Amniotic epithelial cell (primary cell): ENCODE data around the gene XAGE3.
"Not testable (repeated sequence)": the region's sequence is repeated elsewhere in the genome, so short reads cannot be mapped to it uniquely, and the experiment has no call there.

ENCODE experiments used
- DNase-seq: peaks from one replicate; pipeline ENCODE4 v3.0.0-alpha.2; 2010; ENCODE audit warnings: low read depth

The XAGE3 gene, protein sequence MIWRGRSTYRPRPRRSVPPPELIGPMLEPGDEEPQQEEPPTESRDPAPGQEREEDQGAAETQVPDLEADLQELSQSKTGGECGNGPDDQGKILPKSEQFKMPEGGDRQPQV

DNA sequence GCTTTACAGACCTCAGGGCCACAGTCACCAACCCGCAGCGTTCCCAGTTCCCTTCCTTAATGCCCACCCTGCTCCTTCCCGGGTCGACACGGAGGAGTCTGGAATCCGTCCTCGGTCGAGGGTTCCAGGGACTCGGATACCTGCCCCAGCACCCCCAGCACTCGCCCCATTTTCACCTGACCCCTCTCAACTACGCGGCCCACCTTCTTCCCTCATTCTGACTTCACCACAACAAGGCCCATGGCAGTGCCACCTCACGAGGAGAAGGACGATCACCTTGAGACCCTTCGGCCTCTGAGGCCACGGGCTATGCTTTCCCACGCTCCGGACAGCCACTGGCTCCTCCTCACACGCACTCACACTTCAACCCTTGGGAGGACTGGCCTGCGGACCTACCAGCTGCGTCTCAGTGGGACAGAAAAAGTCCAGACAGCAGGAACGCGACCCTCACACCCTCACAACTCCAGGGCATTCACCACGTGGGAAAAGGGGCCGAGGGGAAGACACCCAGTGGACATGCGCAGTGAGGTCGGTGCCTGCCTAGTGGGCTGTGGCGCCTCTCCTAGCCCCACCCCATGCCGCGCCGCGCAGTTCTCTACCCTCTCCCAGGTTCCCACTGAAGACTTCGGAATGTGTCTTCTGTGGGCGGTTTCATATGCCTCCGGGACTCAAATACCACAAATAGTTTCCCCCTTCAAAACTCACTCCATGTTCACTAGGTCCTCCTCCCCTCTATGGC lies at the start of gene XAGE3:
TSS of gene XAGE3 (minus strand) at position 474 of the 739 bp plus-strand sequence. CDS start 950 bp downstream, outside the sequence.
- no peak for DNase-seq

- not testable (repeated sequence) for DNase-seq
These were observed 46.8 kb upstream of the XAGE3 start for GRCh38 chrX:52914704-52915103.

DNA sequence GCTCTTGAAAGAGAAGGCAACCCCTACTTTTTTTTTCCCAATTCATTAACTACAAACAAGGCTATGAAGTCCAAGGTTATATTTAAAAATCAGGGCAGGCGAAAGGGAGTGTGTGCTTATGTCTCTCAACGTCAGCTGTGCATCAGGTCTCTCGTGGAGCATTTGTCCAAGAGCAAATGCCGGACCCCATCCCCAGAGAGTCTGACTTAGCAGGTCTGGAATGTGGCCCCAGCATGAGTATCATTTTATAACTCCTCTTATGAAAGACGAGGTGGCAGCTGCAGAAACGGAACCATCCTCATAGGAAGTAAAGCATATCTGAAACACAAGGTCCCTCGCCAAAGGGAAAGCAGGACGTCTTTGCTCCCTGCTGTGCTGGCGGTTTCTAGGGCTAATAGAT lies 45.8 kb upstream of the XAGE3 start:
- not testable (repeated sequence) for DNase-seq

GRCh38 chrX:52909313-52909969 lies 41.6 kb upstream of the XAGE3 start:
- not testable (repeated sequence) for DNase-seq

DNA sequence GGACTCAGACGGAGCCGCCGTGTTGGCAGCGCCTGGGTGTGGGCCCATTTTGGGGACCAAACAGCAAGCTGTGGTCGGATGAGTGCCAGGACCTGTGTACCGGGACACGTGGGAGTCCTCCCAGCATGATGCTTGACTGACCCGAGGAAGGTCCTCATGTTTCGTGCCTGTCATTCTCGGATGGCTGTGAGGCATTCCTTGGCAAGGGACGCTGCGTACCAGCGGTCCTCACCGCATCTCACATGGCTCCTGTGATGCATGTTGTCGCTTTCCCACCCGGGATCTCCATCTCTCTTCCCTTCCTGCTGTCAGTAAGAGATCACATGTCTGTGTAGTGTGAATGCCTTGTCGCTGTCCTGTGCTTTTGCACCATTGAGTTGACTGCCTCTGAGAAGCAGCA lies 40.0 kb upstream of the XAGE3 start:
- not testable (repeated sequence) for DNase-seq

DNA sequence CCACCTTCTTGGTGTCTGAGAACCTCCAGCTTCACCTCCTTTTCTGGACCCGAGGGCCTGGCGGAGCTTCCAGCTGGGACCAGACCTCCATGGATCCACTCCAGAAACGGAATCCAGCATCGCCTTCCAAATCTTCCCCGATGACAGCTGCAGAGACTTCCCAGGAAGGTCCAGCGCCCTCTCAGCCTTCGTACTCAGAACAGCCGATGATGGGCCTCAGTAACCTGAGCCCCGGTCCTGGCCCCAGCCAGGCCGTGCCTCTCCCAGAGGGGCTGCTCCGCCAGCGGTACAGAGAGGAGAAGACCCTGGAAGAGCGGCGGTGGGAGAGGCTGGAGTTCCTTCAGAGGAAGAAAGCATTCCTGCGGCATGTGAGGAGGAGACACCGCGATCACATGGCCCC lies 39.3 kb upstream of the XAGE3 start:
- not testable (repeated sequence) for DNase-seq

- DNase-seq, result not testable (repeated sequence)
These were observed 38.2 kb upstream of the XAGE3 start for GRCh38 chrX:52906072-52906471.

- DNase-seq, result not testable (repeated sequence)
These were observed 37.6 kb upstream of the XAGE3 start for GRCh38 chrX:52905531-52905930.

GRCh38 chrX:52896855-52897709 lies 29.2 kb upstream of the XAGE3 start, which contains the start of gene FAM156B:
TSS of gene FAM156B (plus strand) at chrX:52897330. CDS start at chrX:52907226, 9,896 bp downstream.
- not testable (repeated sequence) for DNase-seq

- not testable (repeated sequence) for DNase-seq
These were observed 28.6 kb upstream of the XAGE3 start for GRCh38 chrX:52896438-52896837.

DNA sequence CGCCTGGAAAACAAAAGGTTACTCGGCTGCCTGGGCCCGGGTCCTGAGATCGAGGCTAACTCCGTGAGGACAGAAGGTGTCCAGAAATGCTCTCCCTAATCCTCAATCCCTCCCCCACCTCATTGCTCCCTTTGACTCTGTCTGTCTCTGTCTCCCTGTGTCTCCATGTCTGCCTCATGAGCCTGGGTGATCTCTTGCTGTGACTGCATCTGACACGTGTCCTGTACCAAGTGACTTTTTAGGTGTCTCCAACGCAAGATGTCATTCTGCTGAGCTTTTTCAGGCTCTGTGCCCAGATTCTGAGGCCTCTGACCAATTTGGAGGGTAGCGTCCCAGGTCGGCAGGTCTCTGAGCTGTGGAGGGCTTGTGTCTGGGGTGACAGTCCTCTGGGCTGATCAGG lies 20.2 kb upstream of the XAGE3 start:
- DNase-seq, result not testable (repeated sequence)

DNA sequence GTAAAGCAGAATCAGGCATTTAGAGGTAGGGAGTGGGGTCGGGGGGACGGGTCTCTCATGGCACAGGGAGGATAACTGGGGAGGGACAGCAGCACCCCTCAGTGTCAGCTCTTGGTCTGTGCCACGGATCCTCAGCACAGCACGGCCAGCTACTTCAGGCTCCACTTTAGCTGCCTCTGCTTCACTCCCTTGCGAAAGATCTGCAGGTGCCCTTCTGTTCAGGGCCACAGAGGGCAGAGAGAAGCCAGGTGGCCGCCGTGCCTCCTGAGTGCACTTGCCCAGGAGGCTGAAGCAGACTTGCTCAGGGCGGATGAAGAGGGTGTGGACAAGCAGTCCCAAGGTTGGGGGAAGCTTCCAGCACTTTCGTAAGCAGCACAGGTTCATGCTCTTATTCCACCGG lies 19.6 kb upstream of the XAGE3 start:
- DNase-seq, result not testable (repeated sequence)

DNA sequence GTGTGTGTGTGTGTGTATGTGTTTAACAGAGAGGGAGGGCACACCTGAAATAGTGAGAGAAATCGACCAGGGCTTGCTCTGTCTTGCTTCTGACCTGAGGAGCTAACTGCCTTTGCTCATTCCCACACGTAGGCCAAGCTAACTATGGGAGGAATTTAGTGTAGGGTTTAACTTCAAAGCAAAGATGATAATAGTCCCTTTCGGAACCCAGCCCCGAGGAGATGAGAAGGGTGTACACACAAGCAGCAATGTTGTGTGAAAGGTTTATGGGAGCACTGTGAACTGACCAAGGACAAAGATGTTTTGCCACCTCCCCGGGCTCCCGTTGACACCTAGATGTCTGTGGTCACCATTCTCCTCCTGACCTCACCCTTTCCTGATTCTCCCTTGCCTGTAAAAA lies 8.5 kb upstream of the XAGE3 start:
- not testable (repeated sequence) for DNase-seq

DNA sequence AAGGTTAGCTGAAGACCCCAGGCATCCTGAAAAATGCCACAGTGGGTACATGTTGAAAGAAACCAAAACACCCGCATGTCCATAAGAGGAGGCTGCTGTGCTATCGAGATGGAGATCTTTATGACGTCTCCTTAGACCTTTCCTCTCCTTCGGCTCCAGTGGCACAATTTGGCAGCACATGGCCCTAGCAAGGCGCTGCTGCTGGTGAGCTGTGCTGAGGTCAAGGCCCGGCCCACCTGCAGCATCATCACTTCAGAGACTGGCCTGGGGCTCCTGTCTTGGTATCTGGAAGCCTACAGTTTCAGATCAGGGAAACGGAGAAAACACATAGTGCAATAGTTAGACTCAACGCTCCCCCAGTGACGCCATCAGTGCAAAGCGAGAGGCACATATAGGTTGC lies 7.6 kb upstream of the XAGE3 start:
- DNase-seq, result not testable (repeated sequence)

DNA sequence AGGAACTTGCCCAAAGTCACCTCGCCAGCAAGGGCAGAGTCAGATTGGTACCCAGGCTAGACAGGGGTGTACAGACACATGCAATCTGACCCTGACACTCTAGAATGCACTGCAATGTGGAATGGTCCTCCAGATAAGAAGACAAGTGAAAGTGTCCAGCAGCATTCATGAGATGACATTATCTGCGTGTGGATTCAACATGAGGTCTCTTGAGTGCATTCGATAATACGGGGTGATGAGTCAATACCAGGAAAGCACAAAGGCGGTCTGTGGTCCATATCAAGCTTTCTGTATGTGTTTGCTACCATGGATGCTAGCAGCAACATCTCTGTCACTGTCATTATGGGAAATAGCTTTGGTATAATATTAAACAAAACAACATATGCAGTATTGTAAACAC lies 6.8 kb upstream of the XAGE3 start:
- DNase-seq, result no peak

DNA sequence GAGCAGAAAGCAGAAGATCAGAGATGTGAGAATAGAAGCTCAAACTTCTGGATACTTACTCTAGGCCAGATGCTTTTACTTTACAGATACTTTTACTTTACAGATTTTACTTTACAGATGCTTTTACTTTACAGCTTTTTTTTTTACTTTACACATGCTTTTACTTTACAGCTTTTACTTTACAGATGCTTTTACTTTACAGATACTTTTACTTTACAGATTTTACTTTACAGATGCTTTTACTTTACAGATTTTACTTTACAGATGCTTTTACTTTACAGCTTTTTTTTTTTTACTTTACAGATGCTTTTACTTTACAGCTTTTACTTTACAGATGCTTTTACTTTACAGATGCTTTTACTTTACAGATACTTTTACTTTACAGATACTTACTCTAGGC lies 5.9 kb upstream of the XAGE3 start:
- DNase-seq, result not testable (repeated sequence)

GRCh38 chrX:52870046-52870445 lies 2.2 kb upstream of the XAGE3 start:
- peak; percentile 0 for DNase-seq

DNA sequence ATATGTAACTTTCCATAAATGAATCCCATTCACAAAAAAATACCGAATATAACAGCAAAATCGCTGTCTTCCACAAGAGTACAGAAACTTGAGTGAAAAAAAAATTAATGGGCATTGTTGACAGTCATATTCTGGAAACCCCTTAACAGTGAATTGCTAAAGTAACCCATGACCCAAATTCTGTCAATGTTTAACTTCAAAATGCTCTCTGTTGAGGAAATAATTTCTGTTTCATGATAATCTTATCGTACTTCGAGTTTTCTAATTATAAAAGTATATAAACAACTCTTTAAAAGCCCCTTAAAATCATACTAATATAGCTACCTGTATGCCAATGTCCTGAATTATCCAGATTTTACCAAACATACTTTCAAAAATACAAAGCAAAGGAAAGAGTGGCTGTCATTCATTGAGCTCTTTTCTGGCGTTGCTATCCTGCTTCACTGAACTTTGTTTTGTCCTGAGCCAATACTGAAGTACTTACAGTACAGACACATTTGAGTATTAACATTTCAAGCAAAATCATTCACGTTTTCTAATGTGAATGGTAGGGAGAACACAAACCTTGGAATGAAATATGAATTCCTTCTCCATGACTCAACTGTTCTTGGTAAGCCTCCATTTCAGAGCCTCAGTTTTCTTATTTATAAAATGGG lies 2.4 kb downstream of the XAGE3 start:
- no peak for DNase-seq

DNA sequence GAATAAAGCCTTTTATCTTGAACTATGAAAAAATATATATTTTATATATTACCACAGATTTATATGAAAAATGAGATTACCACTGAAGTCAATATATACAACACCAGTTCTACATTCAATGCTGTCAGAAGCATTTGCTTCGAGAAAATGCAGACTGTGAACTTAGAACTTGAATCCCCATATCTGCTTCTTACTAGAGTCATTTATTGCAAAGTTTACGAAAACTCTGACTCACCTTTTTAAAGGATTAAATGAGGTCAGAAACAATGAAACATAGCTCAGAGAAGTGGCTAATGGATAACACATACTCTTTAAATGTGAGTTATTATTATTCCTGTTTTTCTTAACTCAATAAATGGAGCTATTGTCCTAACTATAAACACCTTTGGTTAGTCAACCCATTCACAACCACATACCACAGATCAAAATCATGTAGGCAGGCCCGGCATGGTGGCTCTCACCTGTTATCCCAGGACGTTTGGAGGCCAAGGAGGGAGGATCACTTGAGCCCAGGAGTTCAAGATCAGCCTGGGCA lies 10.8 kb downstream of the XAGE3 start:
- DNase-seq, result not testable (repeated sequence)

- DNase-seq, result peak; percentile 1
These were observed 15.6 kb downstream of the XAGE3 start for GRCh38 chrX:52852110-52852860.

GRCh38 chrX:52843619-52844018 lies 24.3 kb downstream of the XAGE3 start:
- DNase-seq, result not testable (repeated sequence)
